NCI-H1930 (cell line): Measurements from ENCODE around the gene ZSWIM8.

Experiments
- DNase-seq, 2 experiments: peaks; one replicate each; lab custom pipeline; 2025; lab: John Stamatoyannopoulos, UW

Gene ZSWIM8

GRCh38 chr10:73797324-73798025 lies 12.1 kb downstream of the ZSWIM8 start:
- no peak for DNase-seq

GRCh38 chr10:73798087-73798486 lies 12.7 kb downstream of the ZSWIM8 start:
- no peak for DNase-seq

GRCh38 chr10:73798927-73799560 lies 13.6 kb downstream of the ZSWIM8 start:
- no peak for DNase-seq

DNA sequence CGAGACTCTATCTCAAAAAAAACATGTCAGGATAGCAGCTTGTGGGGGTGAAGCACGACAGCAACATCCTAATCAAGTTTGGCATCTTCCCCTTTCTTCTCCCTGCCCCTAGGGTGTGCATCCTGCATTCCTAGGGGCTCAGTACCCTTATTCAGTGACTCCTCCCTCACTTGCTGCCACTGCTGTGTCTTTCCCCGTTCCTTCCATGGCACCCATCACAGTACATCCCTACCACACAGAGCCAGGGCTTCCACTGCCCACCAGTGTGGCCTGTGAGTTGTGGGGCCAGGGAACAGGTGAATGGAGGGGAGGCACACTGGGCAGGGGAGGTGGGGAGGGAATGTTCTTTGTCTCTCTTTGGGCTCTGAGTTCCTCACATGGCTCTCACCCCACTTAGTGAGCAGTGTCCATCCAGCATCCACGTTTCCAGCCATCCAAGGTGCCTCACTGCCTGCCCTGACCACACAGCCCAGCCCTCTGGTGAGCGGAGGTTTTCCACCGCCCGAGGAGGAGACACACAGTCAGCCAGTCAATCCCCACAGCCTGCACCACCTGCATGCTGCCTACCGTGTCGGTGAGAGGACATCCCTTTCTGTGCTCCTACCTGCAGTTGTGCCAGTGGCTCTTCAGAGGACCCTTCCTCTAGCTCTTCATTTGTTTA lies 14.6 kb downstream of the ZSWIM8 start:
- DNase-seq, result no peak

DNA sequence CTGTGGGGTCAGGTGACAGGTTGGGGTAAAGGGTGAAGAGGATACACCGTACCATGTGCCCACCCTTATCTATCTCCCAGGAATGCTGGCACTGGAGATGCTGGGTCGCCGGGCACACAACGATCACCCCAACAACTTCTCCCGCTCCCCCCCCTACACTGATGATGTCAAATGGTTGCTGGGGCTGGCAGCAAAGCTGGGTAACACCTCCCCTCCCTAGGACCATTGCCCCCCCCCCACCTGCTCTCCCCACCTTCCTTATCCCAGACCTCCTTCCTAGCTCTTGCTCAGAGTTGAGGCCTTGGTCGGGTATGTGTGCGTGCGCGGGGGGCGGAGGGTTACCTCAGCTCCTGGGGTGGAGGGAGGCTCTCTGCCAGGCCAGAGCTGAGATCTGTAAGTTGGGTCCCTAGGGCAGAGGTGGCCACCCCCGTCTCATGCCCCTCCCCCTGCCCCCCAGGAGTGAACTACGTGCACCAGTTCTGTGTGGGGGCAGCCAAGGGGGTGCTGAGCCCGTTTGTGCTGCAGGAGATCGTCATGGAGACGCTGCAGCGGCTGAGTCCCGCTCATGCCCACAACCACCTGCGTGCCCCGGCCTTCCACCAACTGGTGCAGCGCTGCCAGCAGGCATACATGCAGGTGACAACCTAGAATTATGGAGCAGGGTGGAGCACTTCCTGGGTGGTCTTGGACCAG lies 15.3 kb downstream of the ZSWIM8 start:
- DNase-seq, result no peak

DNA sequence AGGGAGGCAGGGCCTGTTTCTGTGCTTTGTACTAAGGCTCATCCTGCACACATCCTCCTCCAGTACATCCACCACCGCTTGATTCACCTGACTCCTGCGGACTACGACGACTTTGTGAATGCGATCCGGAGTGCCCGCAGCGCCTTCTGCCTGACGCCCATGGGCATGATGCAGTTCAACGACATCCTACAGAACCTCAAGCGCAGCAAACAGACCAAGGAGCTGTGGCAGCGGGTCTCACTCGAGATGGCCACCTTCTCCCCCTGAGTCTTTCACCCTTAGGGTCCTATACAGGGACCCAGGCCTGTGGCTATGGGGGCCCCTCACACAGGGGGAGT lies 15.8 kb downstream of the ZSWIM8 start:
- no peak for DNase-seq

- no peak for DNase-seq
These were observed 17.0 kb downstream of the ZSWIM8 start for GRCh38 chr10:73802276-73802991.

GRCh38 chr10:73803680-73804286 lies 18.4 kb downstream of the ZSWIM8 start:
- DNase-seq, result no peak

DNA sequence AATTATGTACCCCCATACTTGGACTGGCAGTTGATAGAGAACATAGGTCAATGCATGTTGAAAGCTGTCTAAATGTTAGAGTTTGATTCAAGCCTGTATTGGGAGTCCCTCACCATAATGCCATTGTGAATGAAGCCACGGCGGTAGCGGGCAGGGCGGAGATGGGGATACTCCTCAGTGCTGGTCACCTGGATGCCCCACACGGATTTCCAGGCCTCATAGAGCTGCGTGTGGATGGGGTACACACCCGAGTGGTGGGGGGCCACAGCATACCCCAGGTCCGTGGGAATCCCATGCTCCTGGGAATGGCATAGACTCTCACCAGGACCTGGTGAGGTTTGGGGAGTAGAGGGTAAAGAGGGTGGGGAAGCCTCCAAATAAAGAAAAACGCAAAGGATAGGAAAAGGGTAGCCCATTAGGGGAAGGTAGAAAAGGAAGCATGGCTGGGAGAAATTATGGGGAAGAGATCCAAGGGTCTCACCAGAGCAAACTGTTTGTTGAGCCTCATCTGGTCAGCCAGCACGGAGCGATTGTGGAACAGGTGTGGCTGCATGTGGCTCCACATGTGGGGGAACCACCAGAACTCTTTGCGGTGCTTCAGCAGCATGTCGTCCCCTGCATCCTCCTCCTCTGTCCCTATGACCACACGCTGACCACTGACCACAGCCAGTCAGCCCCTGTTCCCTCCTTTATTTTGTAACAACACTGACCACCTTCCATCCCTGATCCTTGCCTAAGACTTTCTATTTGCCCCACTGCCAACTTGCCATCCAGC lies 21.0 kb downstream of the ZSWIM8 start:
- DNase-seq, result no peak

DNA sequence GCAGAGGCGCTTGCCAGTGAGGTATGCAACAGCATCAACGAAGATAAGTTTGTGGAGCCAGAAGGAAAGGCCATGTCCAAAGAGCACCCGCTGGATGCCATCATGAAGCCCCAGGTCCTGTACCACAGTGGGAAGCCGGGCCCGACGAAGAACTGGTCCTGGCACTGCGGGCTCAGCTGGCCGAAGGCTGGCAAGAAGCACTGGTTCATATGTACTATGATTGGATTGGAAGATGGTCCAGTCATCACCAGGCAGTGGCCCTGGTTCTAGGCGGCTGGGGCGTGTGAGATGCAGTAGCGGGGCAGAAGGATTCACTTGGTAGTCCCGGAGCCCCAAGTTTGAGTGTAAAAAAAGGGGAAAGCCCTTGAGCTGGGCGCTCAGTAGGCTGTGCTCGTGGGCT lies 22.1 kb downstream of the ZSWIM8 start:
- DNase-seq, result no peak

GRCh38 chr10:73808021-73808815 lies 22.8 kb downstream of the ZSWIM8 start:
- no peak for DNase-seq

DNA sequence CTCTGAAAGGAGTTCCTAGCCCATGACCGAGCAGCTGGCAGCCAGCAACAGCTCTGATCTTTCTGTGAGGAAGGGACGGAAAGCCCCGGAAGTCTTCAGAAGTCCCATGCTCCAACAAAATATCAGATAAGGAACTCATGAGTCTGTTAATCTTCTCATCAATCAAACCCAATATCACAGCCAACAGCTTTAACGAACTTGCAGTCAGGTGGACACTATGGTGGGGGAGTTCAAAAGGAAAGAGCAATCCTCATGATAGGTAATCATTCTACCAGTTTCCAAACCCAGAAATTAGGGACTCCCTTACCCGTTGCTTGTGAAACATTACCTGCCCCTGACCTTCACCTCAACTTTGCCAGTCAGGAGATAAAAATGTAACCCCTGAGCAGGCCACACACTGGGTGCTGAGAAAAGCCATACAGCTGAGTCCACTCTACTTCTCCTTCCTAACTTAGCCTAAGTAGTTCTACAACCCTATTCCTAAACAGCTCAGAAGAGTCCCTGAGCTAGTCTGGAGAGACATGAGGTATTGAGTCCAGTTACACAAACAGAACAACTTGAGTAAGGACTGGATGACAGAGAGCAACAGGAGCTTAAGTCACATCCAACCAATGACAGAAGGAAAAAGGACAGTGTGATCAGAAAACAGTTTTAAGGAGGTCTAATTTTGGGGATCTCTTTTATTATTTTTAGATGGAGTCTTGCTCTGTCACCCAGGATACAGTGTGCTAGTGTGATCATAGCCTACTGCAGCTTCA lies 23.8 kb downstream of the ZSWIM8 start:
- DNase-seq, result no peak

DNA sequence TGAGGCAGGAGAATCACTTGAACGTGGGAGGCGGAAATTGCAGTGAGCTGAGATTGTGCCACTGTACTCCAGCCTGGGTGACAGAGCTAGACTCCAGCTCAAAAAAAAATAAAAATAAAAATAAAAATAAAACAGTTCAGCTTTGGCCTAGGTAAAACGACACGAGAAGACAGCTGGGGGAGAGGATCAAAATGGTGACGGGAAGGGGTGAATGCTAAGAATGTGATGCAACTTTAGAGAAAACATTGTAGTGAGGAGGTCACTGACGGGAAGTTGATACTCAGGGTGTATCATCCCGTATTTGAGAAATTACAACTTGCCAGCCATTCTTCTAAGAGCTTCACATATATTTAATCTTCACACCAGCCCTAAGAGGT lies 24.9 kb downstream of the ZSWIM8 start:
- no peak for DNase-seq

- DNase-seq, result no peak
These were observed 25.5 kb downstream of the ZSWIM8 start for GRCh38 chr10:73810735-73811465.

GRCh38 chr10:73812657-73813056 lies 27.3 kb downstream of the ZSWIM8 start:
- no peak for DNase-seq

GRCh38 chr10:73813333-73813732 lies 27.9 kb downstream of the ZSWIM8 start:
- DNase-seq, result no peak

- DNase-seq, result no peak
These were observed 29.0 kb downstream of the ZSWIM8 start for GRCh38 chr10:73814276-73814895.
